ENCODE results near the gene SBK1.

The SBK1 gene

GRCh38 chr16:28304214-28304613 is 11.9 kb downstream of the SBK1 start:
- Mint-ChIP-seq H3K9me3 (no peaks in the 10 kb centered on the region), H3K36me3 (ENCODE audit: low read depth) (peaks cover 38% of the 10 kb centered on the region), H3K27me3 (ENCODE audit: low read depth) (no peaks in the 10 kb centered on the region), H3K4me1 (no peaks in the 10 kb centered on the region), H3K4me3 (no peak overlapping the region), H3K27ac (no peak overlapping the region)
- no peak for TF ChIP-seq CTCF (IDR thresholded peaks at IDR 0.05; ENCODE audit: unreplicated experiment in 3 of 3)

DNA sequence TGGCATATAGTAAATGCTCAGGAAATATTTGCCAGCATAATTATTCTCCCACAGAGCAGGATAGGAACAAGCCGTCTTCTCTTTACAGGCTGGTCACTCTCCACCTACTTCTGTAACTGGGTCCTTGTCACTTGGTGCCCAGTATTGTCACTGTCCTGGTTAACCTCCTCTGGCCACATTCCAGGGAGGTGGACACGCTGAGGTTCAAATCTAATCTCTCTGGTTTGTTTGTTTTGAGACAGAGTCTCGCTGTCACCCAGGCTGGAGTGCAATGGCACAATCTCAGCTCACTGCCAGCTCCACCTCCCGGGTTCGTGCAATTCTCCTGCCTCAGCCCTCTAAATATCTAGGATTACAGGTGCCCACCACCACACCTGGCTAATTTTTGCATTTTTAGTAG is 15.6 kb downstream of the SBK1 start:
- TF ChIP-seq CTCF (IDR thresholded peaks at IDR 0.05; ENCODE audit: unreplicated experiment in 3 of 3) = no peak
- no peaks in the 10 kb centered on the region for H3K4me1 Mint-ChIP-seq
- no peak overlapping the region for H3K27ac Mint-ChIP-seq
- no peak overlapping the region for H3K4me3 Mint-ChIP-seq
- H3K27me3 Mint-ChIP-seq (ENCODE audit: low read depth) = no peaks in the 10 kb centered on the region
- peaks cover 41% of the 10 kb centered on the region for H3K36me3 Mint-ChIP-seq (ENCODE audit: low read depth)
- no peaks in the 10 kb centered on the region for H3K9me3 Mint-ChIP-seq

DNA sequence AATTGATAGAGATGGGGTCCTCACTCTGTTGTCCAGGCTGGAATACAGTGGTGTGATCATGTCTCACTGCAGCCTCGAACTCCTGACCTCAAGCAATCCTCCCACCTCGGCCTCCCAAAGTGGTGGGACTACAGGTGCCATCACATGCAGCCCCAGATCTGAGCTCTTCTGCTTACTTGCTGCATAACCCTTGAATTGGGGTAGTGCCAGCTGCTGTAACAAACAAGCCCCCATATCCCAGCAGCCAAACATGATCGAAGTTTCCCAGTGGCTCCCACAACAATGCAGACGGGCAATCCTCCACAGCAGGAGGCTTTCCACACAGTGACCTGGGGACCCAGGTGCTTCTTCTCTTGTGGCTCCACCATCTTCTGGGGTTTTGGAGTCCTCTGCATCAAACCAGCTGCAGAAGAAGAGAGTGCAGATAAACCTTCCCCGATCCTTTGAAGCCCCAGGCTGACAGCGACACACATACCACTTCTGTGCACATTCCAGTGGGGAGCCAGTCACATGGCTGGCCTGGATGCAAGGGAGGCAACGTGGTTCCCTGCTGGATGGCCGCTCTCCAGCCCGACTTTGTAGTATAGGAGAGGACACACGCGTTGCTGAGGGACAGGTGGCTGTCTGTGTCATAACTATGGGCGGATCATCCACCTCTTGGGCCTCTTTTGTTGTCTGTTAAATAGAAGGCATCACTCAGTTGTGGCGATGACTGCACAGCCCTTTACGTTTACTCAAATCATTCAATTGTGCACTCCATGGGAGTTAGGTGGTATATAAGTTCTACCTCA is 16.7 kb downstream of the SBK1 start:
- Mint-ChIP-seq H3K4me1 (no peaks in the 10 kb centered on the region), H3K36me3 (ENCODE audit: low read depth) (peaks cover 39% of the 10 kb centered on the region), H3K9me3 (no peaks in the 10 kb centered on the region), H3K4me3 (no peak overlapping the region), H3K27ac (no peak overlapping the region), H3K27me3 (ENCODE audit: low read depth) (no peaks in the 10 kb centered on the region)
- no peak for TF ChIP-seq CTCF (IDR thresholded peaks at IDR 0.05; ENCODE audit: unreplicated experiment in 3 of 3)

GRCh38 chr16:28309811-28310311 is 17.5 kb downstream of the SBK1 start:
- Mint-ChIP-seq H3K4me1 (no peaks in the 10 kb centered on the region), H3K27me3 (ENCODE audit: low read depth) (no peaks in the 10 kb centered on the region), H3K4me3 (no peak overlapping the region), H3K27ac (no peak overlapping the region), H3K36me3 (ENCODE audit: low read depth) (peaks cover 34% of the 10 kb centered on the region), H3K9me3 (no peaks in the 10 kb centered on the region)
- no peak for TF ChIP-seq CTCF (IDR thresholded peaks at IDR 0.05; ENCODE audit: unreplicated experiment in 3 of 3)

GRCh38 chr16:28310796-28311195 is 18.5 kb downstream of the SBK1 start:
- no peaks in the 10 kb centered on the region for H3K4me1 Mint-ChIP-seq
- no peaks in the 10 kb centered on the region for H3K9me3 Mint-ChIP-seq
- H3K36me3 Mint-ChIP-seq (ENCODE audit: low read depth) = peaks cover 32% of the 10 kb centered on the region
- H3K4me3 Mint-ChIP-seq = no peak overlapping the region
- no peaks in the 10 kb centered on the region for H3K27me3 Mint-ChIP-seq (ENCODE audit: low read depth)
- no peak overlapping the region for H3K27ac Mint-ChIP-seq
- no peak for TF ChIP-seq CTCF (IDR thresholded peaks at IDR 0.05; ENCODE audit: unreplicated experiment in 3 of 3)

GRCh38 chr16:28311413-28311812 is 19.1 kb downstream of the SBK1 start:
- Mint-ChIP-seq H3K27me3 (ENCODE audit: low read depth) (no peaks in the 10 kb centered on the region), H3K36me3 (ENCODE audit: low read depth) (peaks cover 26% of the 10 kb centered on the region), H3K4me1 (no peaks in the 10 kb centered on the region), H3K9me3 (no peaks in the 10 kb centered on the region), H3K27ac (no peak overlapping the region), H3K4me3 (no peak overlapping the region)
- no peak for TF ChIP-seq CTCF (IDR thresholded peaks at IDR 0.05; ENCODE audit: unreplicated experiment in 3 of 3)

Measured in nephron (organoid).